ENCODE results near the gene SAMD1. TPM values are rescaled to one million over a fixed set of nuclear protein-coding genes. Genes with fewer than 3 reads are reported as not detected.

Gene SAMD1
- total RNA-seq, 1 donor from 2014 or later, result 41.7 TPM

DNA sequence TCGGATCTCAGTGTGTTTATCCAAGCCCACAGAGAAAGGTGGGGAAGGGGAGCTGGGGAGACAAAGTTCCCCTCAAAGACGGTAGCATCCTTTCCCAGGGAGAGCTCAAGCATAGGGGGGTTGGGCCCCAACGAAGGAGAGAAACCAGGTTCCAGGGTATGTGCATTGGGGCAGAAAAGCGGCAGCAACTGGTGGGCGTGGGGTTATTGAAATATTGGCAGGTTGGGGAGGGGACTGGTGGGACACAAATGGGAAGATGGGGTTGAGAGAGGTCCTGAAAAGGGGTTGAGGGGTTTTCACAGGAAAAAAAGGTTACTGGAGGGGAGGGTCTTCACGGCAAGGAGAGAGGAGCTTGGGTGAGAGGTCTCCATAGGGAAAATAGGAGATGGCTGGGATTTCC lies 44.8 kb upstream of the SAMD1 start:
- no peaks in the 10 kb centered on the region for H3K36me3 ChIP-seq (ENCODE audit: insufficient read depth, low read length)
- peak overlapping the region; percentile 68 for H3K4me3 ChIP-seq (ENCODE audit: insufficient read depth, low read depth, low read length)
- FAIRE-seq, result no peak
- no peaks in the 10 kb centered on the region for H3K36me3 Mint-ChIP-seq (ENCODE audit: low read depth, unreplicated experiment)
- H3K4me2 ChIP-seq (ENCODE audit: low read length), result peak overlapping the region; percentile 90
- H3K9me3 ChIP-seq (ENCODE audit: insufficient read depth, low read depth, low read length), result no peaks in the 10 kb centered on the region
- H3K9ac ChIP-seq (ENCODE audit: low read length), result peak overlapping the region; percentile 68
- TF ChIP-seq, protein P1, sequence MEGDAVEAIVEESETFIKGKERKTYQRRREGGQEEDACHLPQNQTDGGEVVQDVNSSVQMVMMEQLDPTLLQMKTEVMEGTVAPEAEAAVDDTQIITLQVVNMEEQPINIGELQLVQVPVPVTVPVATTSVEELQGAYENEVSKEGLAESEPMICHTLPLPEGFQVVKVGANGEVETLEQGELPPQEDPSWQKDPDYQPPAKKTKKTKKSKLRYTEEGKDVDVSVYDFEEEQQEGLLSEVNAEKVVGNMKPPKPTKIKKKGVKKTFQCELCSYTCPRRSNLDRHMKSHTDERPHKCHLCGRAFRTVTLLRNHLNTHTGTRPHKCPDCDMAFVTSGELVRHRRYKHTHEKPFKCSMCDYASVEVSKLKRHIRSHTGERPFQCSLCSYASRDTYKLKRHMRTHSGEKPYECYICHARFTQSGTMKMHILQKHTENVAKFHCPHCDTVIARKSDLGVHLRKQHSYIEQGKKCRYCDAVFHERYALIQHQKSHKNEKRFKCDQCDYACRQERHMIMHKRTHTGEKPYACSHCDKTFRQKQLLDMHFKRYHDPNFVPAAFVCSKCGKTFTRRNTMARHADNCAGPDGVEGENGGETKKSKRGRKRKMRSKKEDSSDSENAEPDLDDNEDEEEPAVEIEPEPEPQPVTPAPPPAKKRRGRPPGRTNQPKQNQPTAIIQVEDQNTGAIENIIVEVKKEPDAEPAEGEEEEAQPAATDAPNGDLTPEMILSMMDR (IDR thresholded peaks at IDR 0.05; ENCODE audit: insufficient read depth, low read depth, low read length), result no peak
- TF ChIP-seq EZH2 (IDR thresholded peaks at IDR 0.05; ENCODE audit: insufficient read depth, low read length), result no peak
- H4K20me1 ChIP-seq (ENCODE audit: insufficient read depth, low read length), result no peaks in the 10 kb centered on the region
- peak overlapping the region; percentile 53 for H3K27ac Mint-ChIP-seq (ENCODE audit: unreplicated experiment)
- no peaks in the 10 kb centered on the region for H3K27me3 ChIP-seq (ENCODE audit: insufficient read depth, low read length)
- DNase-seq (ENCODE audit: low read depth), result no peak
- peaks cover 8% of the 10 kb centered on the region for H3K4me1 Mint-ChIP-seq (ENCODE audit: low read depth, unreplicated experiment)
- H2AFZ ChIP-seq (ENCODE audit: low read depth, low read length), result no peak overlapping the region
- H3K4me3 Mint-ChIP-seq (ENCODE audit: unreplicated experiment), result peak overlapping the region; percentile 74
- H3K27ac ChIP-seq (ENCODE audit: low read depth, low read length), result no peak overlapping the region
- H3K79me2 ChIP-seq (ENCODE audit: insufficient read depth, low read length), result peaks cover 18% of the 10 kb centered on the region
- no peaks in the 10 kb centered on the region for H3K9me3 Mint-ChIP-seq (ENCODE audit: unreplicated experiment)
- H3K27me3 Mint-ChIP-seq (ENCODE audit: low read depth, unreplicated experiment), result no peaks in the 10 kb centered on the region
- H3K4me1 ChIP-seq (ENCODE audit: insufficient read depth, low read length), result peaks cover 8% of the 10 kb centered on the region

DNA sequence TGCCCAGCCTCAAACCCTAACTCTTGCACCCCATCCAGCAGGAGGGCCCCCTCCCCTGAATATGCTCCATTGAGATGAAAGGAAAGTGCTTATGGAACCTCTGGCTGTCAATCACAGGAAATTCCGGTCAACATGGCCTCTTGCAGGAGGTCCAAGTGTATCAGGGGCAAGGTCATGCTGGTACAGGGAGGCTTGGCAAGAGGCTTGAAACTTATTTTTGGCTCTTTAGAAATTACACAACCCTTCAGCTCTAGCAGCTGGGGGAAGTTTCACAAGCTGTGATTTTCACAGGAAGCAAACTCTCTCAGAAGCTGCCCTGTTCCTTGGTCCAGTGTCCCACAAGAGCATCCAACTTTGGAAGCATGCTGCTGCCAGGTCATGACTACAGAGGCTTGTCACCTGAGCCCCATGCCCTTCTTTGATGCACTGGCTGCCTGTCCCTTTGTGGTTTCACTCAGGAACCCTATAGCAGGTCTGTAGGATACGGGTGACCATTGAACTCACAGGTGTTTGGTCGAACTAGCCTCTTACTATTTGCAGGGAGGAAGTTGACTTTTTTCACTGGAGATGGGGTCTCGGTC lies 37.5 kb upstream of the SAMD1 start:
- Mint-ChIP-seq H3K4me3 (ENCODE audit: unreplicated experiment) (no peak overlapping the region), H3K9me3 (ENCODE audit: unreplicated experiment) (no peaks in the 10 kb centered on the region), H3K27me3 (ENCODE audit: low read depth, unreplicated experiment) (no peaks in the 10 kb centered on the region), H3K27ac (ENCODE audit: unreplicated experiment) (no peak overlapping the region), H3K36me3 (ENCODE audit: low read depth, unreplicated experiment) (no peaks in the 10 kb centered on the region), H3K4me1 (ENCODE audit: low read depth, unreplicated experiment) (no peaks in the 10 kb centered on the region)
- Histone ChIP-seq H3K36me3 (ENCODE audit: insufficient read depth, low read length) (no peaks in the 10 kb centered on the region), H3K9ac (ENCODE audit: low read length) (no peak overlapping the region), H3K27me3 (ENCODE audit: insufficient read depth, low read length) (no peaks in the 10 kb centered on the region), H2AFZ (ENCODE audit: low read depth, low read length) (no peak overlapping the region), H3K4me3 (ENCODE audit: insufficient read depth, low read depth, low read length) (no peak overlapping the region), H3K4me1 (ENCODE audit: insufficient read depth, low read length) (no peaks in the 10 kb centered on the region), H4K20me1 (ENCODE audit: insufficient read depth, low read length) (no peaks in the 10 kb centered on the region), H3K4me2 (ENCODE audit: low read length) (no peak overlapping the region), H3K79me2 (ENCODE audit: insufficient read depth, low read length) (no peaks in the 10 kb centered on the region), H3K9me3 (ENCODE audit: insufficient read depth, low read depth, low read length) (no peaks in the 10 kb centered on the region), H3K27ac (ENCODE audit: low read depth, low read length) (no peak overlapping the region)
- DNase-seq (ENCODE audit: low read depth) (no peak), FAIRE-seq (no peak)
- TF ChIP-seq EZH2 (IDR thresholded peaks at IDR 0.05; ENCODE audit: insufficient read depth, low read length), result no peak
- TF ChIP-seq, protein P1 (IDR thresholded peaks at IDR 0.05; ENCODE audit: insufficient read depth, low read depth, low read length), result no peak

DNA sequence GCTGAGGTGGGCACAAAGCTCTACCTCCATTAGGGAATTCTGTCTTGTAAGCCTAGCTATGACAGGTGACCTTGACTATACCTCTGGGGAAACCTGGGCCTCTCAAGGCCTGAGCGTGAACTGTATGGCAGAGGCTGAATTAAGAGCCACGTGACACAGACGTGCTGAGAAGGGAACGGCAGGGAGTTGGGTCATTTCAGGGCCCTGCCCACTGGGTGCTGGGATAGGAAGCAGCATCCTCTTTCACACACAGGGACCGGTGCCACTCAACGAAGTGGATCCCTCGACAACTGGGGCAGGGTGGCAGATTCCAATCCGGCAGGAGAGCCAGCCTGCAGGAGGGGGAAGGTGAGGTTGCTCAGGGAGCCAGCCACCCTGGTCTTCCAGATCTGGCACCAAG lies 36.6 kb upstream of the SAMD1 start:
- H3K79me2 ChIP-seq (ENCODE audit: insufficient read depth, low read length), result no peaks in the 10 kb centered on the region
- no peaks in the 10 kb centered on the region for H3K4me1 ChIP-seq (ENCODE audit: insufficient read depth, low read length)
- no peaks in the 10 kb centered on the region for H3K36me3 Mint-ChIP-seq (ENCODE audit: low read depth, unreplicated experiment)
- no peak overlapping the region for H3K4me3 Mint-ChIP-seq (ENCODE audit: unreplicated experiment)
- H3K27ac ChIP-seq (ENCODE audit: low read depth, low read length), result no peak overlapping the region
- no peaks in the 10 kb centered on the region for H4K20me1 ChIP-seq (ENCODE audit: insufficient read depth, low read length)
- no peak for TF ChIP-seq EZH2 (IDR thresholded peaks at IDR 0.05; ENCODE audit: insufficient read depth, low read length)
- TF ChIP-seq, protein P1 (IDR thresholded peaks at IDR 0.05; ENCODE audit: insufficient read depth, low read depth, low read length), result no peak
- H3K36me3 ChIP-seq (ENCODE audit: insufficient read depth, low read length), result no peaks in the 10 kb centered on the region
- DNase-seq (ENCODE audit: low read depth) (no peak), FAIRE-seq (no peak)
- H3K9me3 ChIP-seq (ENCODE audit: insufficient read depth, low read depth, low read length), result no peaks in the 10 kb centered on the region
- no peaks in the 10 kb centered on the region for H3K27me3 Mint-ChIP-seq (ENCODE audit: low read depth, unreplicated experiment)
- H3K9me3 Mint-ChIP-seq (ENCODE audit: unreplicated experiment), result no peaks in the 10 kb centered on the region
- H3K9ac ChIP-seq (ENCODE audit: low read length), result no peak overlapping the region
- H3K27ac Mint-ChIP-seq (ENCODE audit: unreplicated experiment), result no peak overlapping the region
- no peaks in the 10 kb centered on the region for H3K27me3 ChIP-seq (ENCODE audit: insufficient read depth, low read length)
- H3K4me3 ChIP-seq (ENCODE audit: insufficient read depth, low read depth, low read length), result no peak overlapping the region
- H2AFZ ChIP-seq (ENCODE audit: low read depth, low read length), result no peak overlapping the region
- no peaks in the 10 kb centered on the region for H3K4me1 Mint-ChIP-seq (ENCODE audit: low read depth, unreplicated experiment)
- no peak overlapping the region for H3K4me2 ChIP-seq (ENCODE audit: low read length)

Measured in astrocyte (in vitro differentiated cells and primary cell).